Testis (tissue), 2 donors: ENCODE measurements around the gene SEPSECS.

ENCODE experiments used
- POLR2A ChIP-seq: fragments of 450-650 bp; IDR thresholded peaks from one replicate; pipeline ENCODE4 v1.6.1; 2017; ENCODE audit warnings: antibody characterized with exemption, mild to moderate bottlenecking, moderate library complexity
- TF ChIP-seq, protein P1 (sequence below), 3 experiments: fragments of 450-650 bp in 2 of 3; fragments of 200-600 bp in 1 of 3; sonication (generic) in 1 of 3; IDR thresholded peaks; one replicate each; pipeline ENCODE4 v1.5.1; 2016 to 2019; ENCODE audit warnings: antibody characterized with exemption in 3 of 3, mild to moderate bottlenecking in 2 of 3, moderate library complexity in 1 of 3

DNA sequence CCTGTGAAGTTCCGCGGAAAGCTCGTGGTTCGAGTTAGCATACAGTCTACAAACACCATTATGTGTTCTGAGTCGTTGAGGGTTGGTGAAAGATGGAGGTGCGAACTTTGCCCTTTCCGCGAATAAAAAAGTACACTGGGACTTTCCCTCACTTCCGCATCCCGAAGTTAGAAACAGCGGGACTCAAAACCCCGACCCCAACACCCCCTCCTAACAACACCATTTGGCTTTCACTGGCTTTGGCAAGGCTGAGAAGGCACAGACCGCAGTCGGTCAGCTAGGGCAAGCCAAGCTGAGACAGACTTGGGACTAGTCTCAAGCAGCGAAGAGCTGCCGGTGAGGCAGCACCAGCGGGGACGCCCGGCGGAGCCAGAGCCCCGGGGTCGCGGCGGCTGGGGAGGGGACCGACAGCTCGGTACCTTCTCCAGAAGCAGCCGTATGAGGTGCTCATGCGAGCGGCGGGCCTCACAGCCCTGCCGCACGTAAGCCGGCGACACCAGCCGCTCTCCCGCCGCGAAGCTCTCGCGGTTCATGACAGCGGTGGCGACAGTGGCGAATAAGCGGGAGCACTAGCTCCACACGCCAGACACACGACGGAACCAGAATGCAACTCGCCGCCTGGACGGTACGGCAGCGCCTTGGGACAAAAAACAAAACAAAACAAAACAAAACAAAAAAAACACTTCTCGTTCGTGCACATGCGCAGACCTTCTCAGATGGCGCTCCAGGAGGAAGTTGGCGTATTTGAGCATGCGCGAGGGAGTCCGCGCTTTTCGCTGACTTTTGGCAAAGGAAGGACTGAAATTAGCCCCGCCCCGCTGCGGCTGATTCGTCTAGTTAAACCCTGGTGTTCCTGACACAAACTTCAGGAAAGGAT is at the start of gene SEPSECS:
- TF ChIP-seq, protein P1, sequence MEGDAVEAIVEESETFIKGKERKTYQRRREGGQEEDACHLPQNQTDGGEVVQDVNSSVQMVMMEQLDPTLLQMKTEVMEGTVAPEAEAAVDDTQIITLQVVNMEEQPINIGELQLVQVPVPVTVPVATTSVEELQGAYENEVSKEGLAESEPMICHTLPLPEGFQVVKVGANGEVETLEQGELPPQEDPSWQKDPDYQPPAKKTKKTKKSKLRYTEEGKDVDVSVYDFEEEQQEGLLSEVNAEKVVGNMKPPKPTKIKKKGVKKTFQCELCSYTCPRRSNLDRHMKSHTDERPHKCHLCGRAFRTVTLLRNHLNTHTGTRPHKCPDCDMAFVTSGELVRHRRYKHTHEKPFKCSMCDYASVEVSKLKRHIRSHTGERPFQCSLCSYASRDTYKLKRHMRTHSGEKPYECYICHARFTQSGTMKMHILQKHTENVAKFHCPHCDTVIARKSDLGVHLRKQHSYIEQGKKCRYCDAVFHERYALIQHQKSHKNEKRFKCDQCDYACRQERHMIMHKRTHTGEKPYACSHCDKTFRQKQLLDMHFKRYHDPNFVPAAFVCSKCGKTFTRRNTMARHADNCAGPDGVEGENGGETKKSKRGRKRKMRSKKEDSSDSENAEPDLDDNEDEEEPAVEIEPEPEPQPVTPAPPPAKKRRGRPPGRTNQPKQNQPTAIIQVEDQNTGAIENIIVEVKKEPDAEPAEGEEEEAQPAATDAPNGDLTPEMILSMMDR (IDR thresholded peaks at IDR 0.05), result peak in 2 of 3 experiments; percentile 19 to 21
- peak; percentile 54 for TF ChIP-seq POLR2A
